WTC11 (cell line): ENCODE results near the gene OCRL.

Source experiments
- CREM ChIP-seq: sonication (generic); formaldehyde crosslinking; IDR thresholded peaks from 2 replicates; pipeline ENCODE4 v1.8.1; 2022; ENCODE audit warnings: mild to moderate bottlenecking, missing genetic modification reagents, moderate library complexity
- CTCF ChIP-seq: fragments of 200-600 bp; IDR thresholded peaks from 2 replicates; pipeline ENCODE4 v1.8.0; 2022; ENCODE audit warnings: antibody characterized with exemption
- GTF2I ChIP-seq: fragments of 250-450 bp; sonication (Bioruptor Pico); conservative IDR thresholded peaks from 2 replicates; pipeline ENCODE4 v1.4.0; 2021; ENCODE audit warnings: mild to moderate bottlenecking
- MAX ChIP-seq: sonication (generic); formaldehyde crosslinking; IDR thresholded peaks from 2 replicates; pipeline ENCODE4 v1.8.0; 2022; ENCODE audit warnings: mild to moderate bottlenecking, missing genetic modification reagents
- NR2C2 ChIP-seq: sonication (generic); formaldehyde crosslinking; IDR thresholded peaks from 2 replicates; pipeline ENCODE4 v1.8.0; 2022; ENCODE audit warnings: mild to moderate bottlenecking, missing genetic modification reagents
- RELA ChIP-seq: sonication (generic); formaldehyde crosslinking; IDR thresholded peaks from 2 replicates; pipeline ENCODE4 v1.8.1; 2022; ENCODE audit warnings: missing genetic modification reagents, mild to moderate bottlenecking, borderline replicate concordance
- TCF7 ChIP-seq: sonication (generic); formaldehyde crosslinking; IDR thresholded peaks from 2 replicates; pipeline ENCODE4 v1.8.0; 2022; ENCODE audit warnings: mild to moderate bottlenecking, low read depth, missing genetic modification reagents, moderate library complexity
- ZNF121 ChIP-seq: sonication (generic); formaldehyde crosslinking; IDR thresholded peaks from 2 replicates; pipeline ENCODE4 v1.8.0; 2023; ENCODE audit warnings: missing genetic modification reagents
- ZNF232 ChIP-seq: sonication (generic); formaldehyde crosslinking; IDR thresholded peaks from 2 replicates; pipeline ENCODE4 v1.8.0; 2022; ENCODE audit warnings: mild to moderate bottlenecking, missing genetic modification reagents
- TF ChIP-seq, protein P1 (sequence below): sonication (generic); formaldehyde crosslinking; conservative IDR thresholded peaks from 2 replicates; pipeline ENCODE4 v1.8.1; 2022; ENCODE audit warnings: mild to moderate bottlenecking, missing genetic modification reagents

DNA sequence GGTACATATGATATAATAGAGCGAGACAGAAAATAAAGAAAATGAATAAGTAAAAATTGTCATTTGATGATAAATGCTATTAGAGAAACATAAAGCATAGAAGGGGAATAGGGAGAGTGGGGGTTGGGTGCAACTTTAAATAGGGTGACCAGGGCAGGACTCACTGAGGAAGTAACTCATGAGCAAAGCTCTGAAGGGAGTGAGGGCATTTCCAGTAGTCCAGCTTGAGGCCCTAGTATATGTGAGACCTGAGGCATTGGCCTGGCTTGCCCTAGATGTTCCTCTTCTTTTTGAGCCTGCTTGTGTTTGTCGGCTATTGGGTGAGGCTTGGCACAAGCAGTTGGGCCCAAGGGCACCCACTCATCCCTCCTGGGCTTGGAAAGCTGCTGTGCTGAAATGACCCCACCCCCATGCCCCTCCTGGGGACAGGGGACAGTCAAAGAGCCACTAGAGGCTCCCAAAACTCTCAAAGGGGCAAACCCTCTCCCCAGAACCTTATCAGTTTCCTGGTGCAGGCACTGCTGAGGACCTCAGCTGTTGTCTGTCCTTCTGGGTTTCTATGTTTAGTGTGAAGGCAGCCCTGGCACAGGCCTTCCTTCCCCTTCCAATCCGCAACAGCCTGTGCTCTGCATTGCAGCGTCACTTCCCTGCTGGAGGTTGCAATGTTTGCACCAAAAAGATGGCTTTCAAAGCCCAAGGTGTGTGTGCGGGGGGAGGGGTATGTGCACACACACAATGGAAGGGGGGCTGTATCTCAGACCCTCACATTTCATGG, 74.6 kb downstream of the OCRL start:
- no peak for TF ChIP-seq NR2C2 (CRISPR knock-in tag)
- no peak for TF ChIP-seq RELA (CRISPR knock-in tag)
- no peak for TF ChIP-seq CTCF
- TF ChIP-seq ZNF121 (CRISPR knock-in tag): no peak
- no peak for TF ChIP-seq MAX
- TF ChIP-seq CREM (CRISPR knock-in tag): no peak
- TF ChIP-seq ZNF232: no peak
- TF ChIP-seq, protein P1, sequence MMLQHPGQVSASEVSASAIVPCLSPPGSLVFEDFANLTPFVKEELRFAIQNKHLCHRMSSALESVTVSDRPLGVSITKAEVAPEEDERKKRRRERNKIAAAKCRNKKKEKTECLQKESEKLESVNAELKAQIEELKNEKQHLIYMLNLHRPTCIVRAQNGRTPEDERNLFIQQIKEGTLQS (CRISPR knock-in tag): no peak
- no peak for TF ChIP-seq GTF2I (CRISPR knock-in tag)
- TF ChIP-seq TCF7: no peak
